HEK293T (cell line): ENCODE results near the gene MFSD11.

Experiments
- ARNT ChIP-seq: fragments of 450-650 bp; IDR thresholded peaks from 2 replicates; pipeline ENCODE4 v1.6.1; 2017; ENCODE audit warnings: mild to moderate bottlenecking
- BHLHE40 ChIP-seq: fragments of 450-650 bp; IDR thresholded peaks from 2 replicates; pipeline ENCODE4 v1.6.1; 2016; ENCODE audit warnings: mild to moderate bottlenecking, moderate library complexity, borderline replicate concordance
- ELF4 ChIP-seq: fragments of 450-650 bp; IDR thresholded peaks from 2 replicates; pipeline ENCODE4 v1.6.1; 2017; ENCODE audit warnings: antibody characterized with exemption
- FOXA1 ChIP-seq: fragments of 450-650 bp; IDR thresholded peaks from 2 replicates; pipeline ENCODE4 v1.6.1; 2016; ENCODE audit warnings: mild to moderate bottlenecking
- FOXM1 ChIP-seq: fragments of 450-650 bp; IDR thresholded peaks from 2 replicates; pipeline ENCODE4 v1.6.1; 2017; ENCODE audit warnings: mild to moderate bottlenecking, borderline replicate concordance
- NFRKB ChIP-seq: fragments of 450-650 bp; IDR thresholded peaks from 2 replicates; pipeline ENCODE4 v1.6.1; 2016; ENCODE audit warnings: mild to moderate bottlenecking, moderate library complexity
- PKNOX1 ChIP-seq: fragments of 450-650 bp; IDR thresholded peaks from 2 replicates; pipeline ENCODE4 v1.6.1; 2016
- SP1 ChIP-seq: fragments of 450-650 bp; IDR thresholded peaks from 2 replicates; pipeline ENCODE4 v1.6.1; 2017
- SUZ12 ChIP-seq: fragments of 450-650 bp; IDR thresholded peaks from 2 replicates; pipeline ENCODE4 v1.6.1; 2016; ENCODE audit warnings: mild to moderate bottlenecking
- TARDBP ChIP-seq: fragments of 450-650 bp; IDR thresholded peaks from 2 replicates; pipeline ENCODE4 v1.6.1; 2016

DNA sequence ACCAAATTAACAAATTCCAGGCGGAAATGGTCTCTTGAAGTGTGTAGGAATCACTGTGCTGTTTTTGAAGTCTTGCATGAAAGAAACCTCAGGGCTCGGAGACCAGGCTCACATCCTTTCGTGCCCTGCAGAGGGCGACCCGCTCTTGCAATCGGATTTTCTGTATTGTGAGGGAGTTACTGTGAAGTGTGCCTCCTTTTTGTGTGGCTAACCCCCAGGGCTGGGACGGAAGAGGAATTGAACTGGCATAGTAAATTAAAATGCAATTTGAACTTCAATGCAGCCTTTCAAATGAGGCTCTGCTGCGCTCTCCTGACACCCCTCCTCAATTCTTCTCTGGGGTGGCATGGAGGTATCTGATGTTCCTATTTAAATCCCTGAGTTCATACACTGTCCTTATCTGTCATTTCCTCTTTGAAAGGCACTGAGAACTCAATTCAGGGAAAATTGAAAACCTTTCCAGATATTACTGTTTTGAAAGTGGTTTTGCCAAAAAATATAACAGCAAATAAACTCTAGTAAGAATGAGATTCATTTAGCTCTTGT lies 78.7 kb downstream of the MFSD11 start:
- TF ChIP-seq PKNOX1 (no peak), NFRKB (no peak), SP1 (no peak), FOXA1 (no peak), ARNT (no peak), ELF4 (no peak), FOXM1 (no peak), TARDBP (no peak), SUZ12 (no peak), BHLHE40 (no peak)
